GM23338 (cell line): Measurements from ENCODE around the gene PREP. TPM values are rescaled to one million over a fixed set of nuclear protein-coding genes. Genes with fewer than 3 reads are reported as not detected.

ENCODE experiments used
- ATAC-seq: fragments of 200-7000 bp; cut with Tn5 transposase; 3 replicates; pipeline ENCODE4 v1.9.1; 2020
- DNase-seq: peaks from one replicate; pipeline ENCODE4 v3.0.0-alpha.2; 2015; ENCODE audit warnings: low spot score
- H2AFZ ChIP-seq: fragments of 200-600 bp; sonication (generic); 2 replicates; pipeline ENCODE4 v1.8.0; 2016; ENCODE audit warnings: antibody characterized with exemption, mild to moderate bottlenecking, moderate library complexity
- H3F3A ChIP-seq: fragments of 200-600 bp; sonication (generic); replicated peaks from 2 replicates; pipeline ENCODE4 v1.8.0; 2017; ENCODE audit warnings: antibody characterized with exemption, mixed run types, low read depth
- H3K27ac ChIP-seq: fragments of 200-600 bp; sonication (generic); 2 replicates; pipeline ENCODE4 v1.6.1; 2016; ENCODE audit warnings: low read depth
- H3K27me3 ChIP-seq: fragments of 200-600 bp; sonication (generic); 2 replicates; pipeline ENCODE4 v1.8.0; 2016; ENCODE audit warnings: mild to moderate bottlenecking, mixed run types, moderate library complexity; ENCODE audit not compliant: insufficient read depth
- H3K36me3 ChIP-seq: fragments of 200-600 bp; sonication (generic); 2 replicates; pipeline ENCODE4 v1.8.0; 2016; ENCODE audit warnings: mild to moderate bottlenecking; ENCODE audit not compliant: insufficient read depth
- H3K4me1 ChIP-seq: fragments of 200-600 bp; sonication (generic); 2 replicates; pipeline ENCODE4 v1.8.0; 2016; ENCODE audit warnings: mild to moderate bottlenecking, moderate library complexity; ENCODE audit not compliant: insufficient read depth
- H3K4me2 ChIP-seq: fragments of 200-600 bp; sonication (generic); 2 replicates; pipeline ENCODE4 v1.7.1; 2017; ENCODE audit warnings: mixed run types
- H3K4me3 ChIP-seq: fragments of 200-600 bp; sonication (generic); 2 replicates; pipeline ENCODE4 v1.6.1; 2016; ENCODE audit warnings: mixed run types
- H3K79me2 ChIP-seq: fragments of 200-600 bp; sonication (generic); replicated peaks from 2 replicates; pipeline ENCODE4 v1.8.0; 2017; ENCODE audit warnings: mild to moderate bottlenecking; ENCODE audit not compliant: insufficient read depth
- H3K9me2 ChIP-seq: fragments of 200-600 bp; sonication (generic); 2 replicates; pipeline ENCODE4 v1.8.0; 2017; ENCODE audit not compliant: insufficient read depth
- H4K20me1 ChIP-seq: fragments of 200-600 bp; sonication (generic); replicated peaks from 2 replicates; pipeline ENCODE4 v1.8.0; 2017; ENCODE audit warnings: mild to moderate bottlenecking; ENCODE audit not compliant: insufficient read depth
- H3K27ac Mint-ChIP-seq: 2 replicates; pipeline ENCODE4 v1.8.0; 2020; ENCODE audit warnings: inconsistent platforms, mild to moderate bottlenecking, moderate library complexity, mixed read lengths
- H3K27me3 Mint-ChIP-seq: 3 replicates; pipeline ENCODE4 v1.8.0; 2022; ENCODE audit warnings: low read depth, mild to moderate bottlenecking, moderate library complexity, mixed read lengths, inconsistent platforms; ENCODE audit not compliant: insufficient read depth, poor library complexity
- H3K36me3 Mint-ChIP-seq: 3 replicates; pipeline ENCODE4 v1.8.0; 2021; ENCODE audit warnings: low read depth, mild to moderate bottlenecking, inconsistent platforms, moderate library complexity, mixed read lengths
- H3K4me1 Mint-ChIP-seq: 3 replicates; pipeline ENCODE4 v1.8.0; 2020; ENCODE audit warnings: mild to moderate bottlenecking, inconsistent platforms, mixed read lengths
- H3K4me3 Mint-ChIP-seq: 3 replicates; pipeline ENCODE4 v1.8.0; 2021; ENCODE audit warnings: moderate library complexity, mild to moderate bottlenecking, inconsistent platforms, mixed read lengths
- H3K9me3 Mint-ChIP-seq: 3 replicates; pipeline ENCODE4 v1.8.0; 2020; ENCODE audit warnings: moderate library complexity, mild to moderate bottlenecking, inconsistent platforms, mixed read lengths
- CREB1 ChIP-seq: fragments of 250-450 bp; sonication (Bioruptor Pico); IDR thresholded peaks from 2 replicates; pipeline ENCODE4 v1.5.0; 2020; ENCODE audit warnings: low read depth, mild to moderate bottlenecking, moderate library complexity
- CTCF ChIP-seq, 2 experiments: fragments of 200-600 bp in 1 of 2; sonication (generic) in 1 of 2; conservative IDR thresholded peaks; 2 replicates each; pipeline versions ENCODE4 v1.5.1 to v1.6.1; 2016 to 2017; ENCODE audit warnings: antibody characterized with exemption in 2 of 2, low read depth in 2 of 2, mild to moderate bottlenecking in 2 of 2, moderate library complexity in 1 of 2
- ETS1 ChIP-seq: IDR thresholded peaks from 2 replicates; pipeline ENCODE4 v1.6.1; 2016; ENCODE audit warnings: antibody characterized with exemption
- EZH2 ChIP-seq: fragments of 200-600 bp; sonication (generic); IDR thresholded peaks from one replicate; pipeline ENCODE4 v1.8.0; 2017; ENCODE audit warnings: antibody characterized with exemption, mild to moderate bottlenecking, low read depth; ENCODE audit not compliant: unreplicated experiment
- EZH2phosphoT487 ChIP-seq: fragments of 200-600 bp; sonication (generic); IDR thresholded peaks from one replicate; pipeline ENCODE4 v1.8.1; 2018; ENCODE audit warnings: antibody characterized with exemption; ENCODE audit not compliant: unreplicated experiment
- JUNB ChIP-seq: IDR thresholded peaks from one replicate; pipeline ENCODE4 v1.6.1; 2016; ENCODE audit warnings: antibody characterized with exemption; ENCODE audit not compliant: unreplicated experiment
- NANOG ChIP-seq: IDR thresholded peaks from 2 replicates; pipeline ENCODE4 v1.6.1; 2016; ENCODE audit warnings: antibody characterized with exemption, borderline replicate concordance
- POLR2AphosphoS5 ChIP-seq: IDR thresholded peaks from 2 replicates; pipeline ENCODE4 v1.6.1; 2016; ENCODE audit warnings: antibody characterized with exemption, low read depth
- REST ChIP-seq: IDR thresholded peaks from one replicate; pipeline ENCODE4 v1.6.1; 2018; ENCODE audit warnings: antibody characterized with exemption; ENCODE audit not compliant: unreplicated experiment
- STAT1 ChIP-seq: IDR thresholded peaks from one replicate; pipeline ENCODE4 v1.6.1; 2016; ENCODE audit warnings: antibody characterized with exemption; ENCODE audit not compliant: unreplicated experiment
- ZNF114 ChIP-seq: fragments of 250-450 bp; sonication (Bioruptor Pico); IDR thresholded peaks from 2 replicates; pipeline ENCODE4 v1.5.0; 2020; ENCODE audit warnings: mild to moderate bottlenecking, moderate library complexity
- ZNF331 ChIP-seq: fragments of 250-450 bp; sonication (Bioruptor Pico); IDR thresholded peaks from 2 replicates; pipeline ENCODE4 v1.5.0; 2020; ENCODE audit warnings: low read depth, mild to moderate bottlenecking, moderate library complexity
- ZNF462 ChIP-seq: fragments of 250-450 bp; sonication (Bioruptor Pico); IDR thresholded peaks from 2 replicates; pipeline ENCODE4 v1.5.0; 2020; ENCODE audit warnings: mild to moderate bottlenecking, moderate library complexity
- polyA plus RNA-seq: library from polyadenylated mRNA; unstranded; fragments of >200 nt; fragmentation: Nextera tagmentation; extraction: Ambion mirVana; gene quantifications from 2 replicates; pipeline ENCODE4 v1.2.1, GENCODE V29; 2016
- total RNA-seq: library from RNA; depleted of rRNA; stranded (reverse); fragments of >200 nt; shearing (Covaris generic); gene quantifications from 2 replicates; pipeline ENCODE4 v1.2.3, GENCODE V29; 2014

The PREP gene
- total and polyA plus RNA-seq, 2 experiments from 2014 or later: 28.5 to 52.7 TPM

- Mint-ChIP-seq H3K4me3 (no peak overlapping the region), H3K27me3 (no peaks in the 10 kb centered on the region), H3K4me1 (peaks cover 18% of the 10 kb centered on the region), H3K27ac (no peak overlapping the region), H3K36me3 (no peaks in the 10 kb centered on the region; the same call in 2 of the 3 replicates), H3K9me3 (peaks cover 5% of the 10 kb centered on the region; the same call in 2 of the 3 replicates)
- no peaks in the 10 kb centered on the region for H3K27me3 ChIP-seq
- H3K4me3 ChIP-seq: no peak overlapping the region
- H3F3A ChIP-seq: no peaks in the 10 kb centered on the region
- ATAC-seq: no peak
- H3K27ac ChIP-seq: no peak overlapping the region
- 0 out of 2 replicates have a peak, but pooled peaks cover 14% of the 10 kb centered on the region for H3K4me1 ChIP-seq
- TF ChIP-seq ZNF331 (CRISPR knock-in tag) (no peak), CREB1 (no peak), REST (no peak), NANOG (no peak), EZH2phosphoT487 (no peak), JUNB (no peak), POLR2AphosphoS5 (no peak), ETS1 (no peak), ZNF462 (no peak), EZH2 (no peak), ZNF114 (no peak), CTCF (conservative IDR thresholded peaks at IDR 0.05; ENCODE audit: low read depth in 2 of 2) (no peak), STAT1 (no peak)
- H4K20me1 ChIP-seq: no peaks in the 10 kb centered on the region
- no peaks in the 10 kb centered on the region for H3K9me2 ChIP-seq
- DNase-seq: no peak
- no peak overlapping the region for H2AFZ ChIP-seq
- no peaks in the 10 kb centered on the region for H3K36me3 ChIP-seq
- H3K4me2 ChIP-seq: no peak overlapping the region
- H3K79me2 ChIP-seq: no peaks in the 10 kb centered on the region
Observed at GRCh38 chr6:105269390-105269789, 133.5 kb downstream of the PREP start.
